ENCODE data around the gene ELF3. TPM values are rescaled to one million over a fixed set of nuclear protein-coding genes. Genes with fewer than 3 reads are reported as not detected.
"Not testable (repeated sequence)": the region's sequence is repeated elsewhere in the genome, so short reads cannot be mapped to it uniquely, and the experiment has no call there.

Gene ELF3
- total RNA-seq, 2 donors from 2014 or later: 0.84 to 0.98 TPM

- Mint-ChIP-seq H3K9me3 (no peaks in the 10 kb centered on the region), H3K27me3 (peaks cover 7 to 14% of the 10 kb centered on the region in 2 donors), H3K27ac (no peak overlapping the region), H3K36me3 (no peaks in the 10 kb centered on the region), H3K4me3 (no peak overlapping the region), H3K4me1 (ENCODE audit: low read depth in 2 of 2) (no peaks in the 10 kb centered on the region)
- ATAC-seq (no peak), DNase-seq (ENCODE audit: low spot score) (no peak)
Observed at GRCh38 chr1:202034149-202034682, 23.8 kb downstream of the ELF3 start.

GRCh38 chr1:202034683-202035462 is 24.5 kb downstream of the ELF3 start:
- no peaks in the 10 kb centered on the region for H3K4me1 Mint-ChIP-seq (ENCODE audit: low read depth in 2 of 2)
- H3K36me3 Mint-ChIP-seq: no peaks in the 10 kb centered on the region
- peak in 1 of 2 donors; percentile 56 for ATAC-seq
- DNase-seq (ENCODE audit: low spot score): no peak
- H3K4me3 Mint-ChIP-seq: no peak overlapping the region
- H3K27me3 Mint-ChIP-seq: peaks cover 7 to 14% of the 10 kb centered on the region in 2 donors
- no peaks in the 10 kb centered on the region for H3K9me3 Mint-ChIP-seq
- no peak overlapping the region for H3K27ac Mint-ChIP-seq

- Mint-ChIP-seq H3K36me3 (no peaks in the 10 kb centered on the region), H3K27me3 (peaks cover 3 to 14% of the 10 kb centered on the region in 2 donors), H3K27ac (no peak overlapping the region), H3K4me3 (no peak overlapping the region), H3K9me3 (no peaks in the 10 kb centered on the region), H3K4me1 (ENCODE audit: low read depth in 2 of 2) (no peaks in the 10 kb centered on the region)
- ATAC-seq (no peak), DNase-seq (ENCODE audit: low spot score) (no peak)
Observed at GRCh38 chr1:202036595-202037387, 26.4 kb downstream of the ELF3 start.

GRCh38 chr1:202037706-202038296 is 27.4 kb downstream of the ELF3 start:
- H3K27me3 Mint-ChIP-seq: peaks cover 3 to 14% of the 10 kb centered on the region in 2 donors
- H3K27ac Mint-ChIP-seq: no peak overlapping the region
- H3K9me3 Mint-ChIP-seq: no peaks in the 10 kb centered on the region
- no peak overlapping the region for H3K4me3 Mint-ChIP-seq
- ATAC-seq (no peak), DNase-seq (ENCODE audit: low spot score) (peak; percentile 28)
- H3K36me3 Mint-ChIP-seq: no peaks in the 10 kb centered on the region
- H3K4me1 Mint-ChIP-seq (ENCODE audit: low read depth in 2 of 2): no peaks in the 10 kb centered on the region

- Mint-ChIP-seq H3K27ac (no peak overlapping the region), H3K4me3 (no peak overlapping the region), H3K27me3 (peaks cover under 1 to 10% of the 10 kb centered on the region in 2 donors), H3K9me3 (no peaks in the 10 kb centered on the region), H3K36me3 (no peaks in the 10 kb centered on the region), H3K4me1 (ENCODE audit: low read depth in 2 of 2) (no peaks in the 10 kb centered on the region)
- DNase-seq (ENCODE audit: low spot score) (no peak), ATAC-seq (no peak)
Observed at GRCh38 chr1:202038688-202039346, 28.4 kb downstream of the ELF3 start.

GRCh38 chr1:202045705-202046104 is 35.3 kb downstream of the ELF3 start:
- Mint-ChIP-seq H3K27me3 (peaks cover 3 to 7% of the 10 kb centered on the region in 2 donors), H3K9me3 (no peaks in the 10 kb centered on the region), H3K4me3 (no peak overlapping the region), H3K4me1 (ENCODE audit: low read depth in 2 of 2) (peaks cover 0 to 3% of the 10 kb centered on the region in 2 donors), H3K27ac (no peak overlapping the region), H3K36me3 (no peaks in the 10 kb centered on the region)
- no peak for DNase-seq (ENCODE audit: low spot score)
- ATAC-seq: no peak

GRCh38 chr1:202046227-202046626 is 35.8 kb downstream of the ELF3 start:
- peak in 1 of 2 donors; percentile 48 for ATAC-seq
- no peak overlapping the region for H3K27ac Mint-ChIP-seq
- no peaks in the 10 kb centered on the region for H3K36me3 Mint-ChIP-seq
- peak; percentile 50 for DNase-seq (ENCODE audit: low spot score)
- H3K4me1 Mint-ChIP-seq (ENCODE audit: low read depth in 2 of 2): peaks cover 0 to 3% of the 10 kb centered on the region in 2 donors
- H3K4me3 Mint-ChIP-seq: no peak overlapping the region
- peaks cover 3 to 7% of the 10 kb centered on the region in 2 donors for H3K27me3 Mint-ChIP-seq
- no peaks in the 10 kb centered on the region for H3K9me3 Mint-ChIP-seq

- peaks cover 3 to 7% of the 10 kb centered on the region in 2 donors for H3K27me3 Mint-ChIP-seq
- no peaks in the 10 kb centered on the region for H3K9me3 Mint-ChIP-seq
- peak; percentile 40 for DNase-seq (ENCODE audit: low spot score)
Observed at GRCh38 chr1:202046748-202047708, 36.6 kb downstream of the ELF3 start.

GRCh38 chr1:202047977-202048376 is 37.6 kb downstream of the ELF3 start:
- DNase-seq (ENCODE audit: low spot score) (no peak), ATAC-seq (no peak)
- Mint-ChIP-seq H3K4me3 (no peak overlapping the region), H3K36me3 (no peaks in the 10 kb centered on the region), H3K9me3 (no peaks in the 10 kb centered on the region), H3K27me3 (peaks cover 3 to 7% of the 10 kb centered on the region in 2 donors), H3K27ac (no peak overlapping the region), H3K4me1 (ENCODE audit: low read depth in 2 of 2) (peaks cover 0 to 3% of the 10 kb centered on the region in 2 donors)

More at GRCh38 chr1:202046748-202047708, 36.6 kb downstream of the ELF3 start:
- Mint-ChIP-seq H3K4me1 (ENCODE audit: low read depth in 2 of 2) (peaks cover 0 to 3% of the 10 kb centered on the region in 2 donors), H3K36me3 (no peaks in the 10 kb centered on the region), H3K27ac (no peak overlapping the region), H3K4me3 (no peak overlapping the region)
- ATAC-seq: peak in 1 of 2 donors; percentile 21

GRCh38 chr1:202049129-202049528 is 38.7 kb downstream of the ELF3 start:
- Mint-ChIP-seq H3K4me1 (ENCODE audit: low read depth in 2 of 2) (peaks cover 0 to 3% of the 10 kb centered on the region in 2 donors), H3K9me3 (no peaks in the 10 kb centered on the region), H3K4me3 (no peak overlapping the region), H3K27me3 (peaks cover 3 to 7% of the 10 kb centered on the region in 2 donors), H3K27ac (no peak overlapping the region), H3K36me3 (no peaks in the 10 kb centered on the region)
- no peak for ATAC-seq
- DNase-seq (ENCODE audit: low spot score): peak; percentile 49

GRCh38 chr1:202054094-202054493 is 43.7 kb downstream of the ELF3 start:
- DNase-seq (ENCODE audit: low spot score) (no peak), ATAC-seq (no peak)
- no peaks in the 10 kb centered on the region for H3K9me3 Mint-ChIP-seq
- no peaks in the 10 kb centered on the region for H3K36me3 Mint-ChIP-seq
- H3K4me1 Mint-ChIP-seq (ENCODE audit: low read depth in 2 of 2): no peaks in the 10 kb centered on the region
- no peak overlapping the region for H3K4me3 Mint-ChIP-seq
- H3K27ac Mint-ChIP-seq: no peak overlapping the region
- peaks cover 0 to 5% of the 10 kb centered on the region in 2 donors for H3K27me3 Mint-ChIP-seq

- not testable (repeated sequence) for H3K27ac Mint-ChIP-seq
Observed at GRCh38 chr1:202054673-202055072, 44.3 kb downstream of the ELF3 start.

More at GRCh38 chr1:202054673-202055072, 44.3 kb downstream of the ELF3 start:
- not testable (repeated sequence) for H3K9me3 Mint-ChIP-seq; H3K4me1 Mint-ChIP-seq (ENCODE audit: low read depth in 2 of 2); H3K27me3 Mint-ChIP-seq; H3K4me3 Mint-ChIP-seq; ATAC-seq; DNase-seq (ENCODE audit: low spot score); H3K36me3 Mint-ChIP-seq
